GM21825 (cell line): ENCODE measurements around the gene DENND2A.
A peak's percentile ranks its signal among the peaks of the same experiment; 100 is the strongest.
"Not testable (repeated sequence)": the region's sequence is repeated elsewhere in the genome, so short reads cannot be mapped to it uniquely, and the experiment has no call there.

Experiments
- ATAC-seq: cut with Tn5 transposase; IDR thresholded peaks from one replicate; pipeline ENCODE4 v1.9.1; 2021; ENCODE audit warnings: mild to moderate bottlenecking, moderate library complexity; ENCODE audit not compliant: unreplicated experiment

The DENND2A gene

GRCh38 chr7:140646931-140647647 is 6.5 kb upstream of the DENND2A start:
- ATAC-seq, result peak; percentile 76

- ATAC-seq, result no peak
Measured at GRCh38 chr7:140645166-140645900, 4.7 kb upstream of the DENND2A start.

GRCh38 chr7:140644761-140645160 is 4.1 kb upstream of the DENND2A start:
- not testable (repeated sequence) for ATAC-seq

GRCh38 chr7:140643416-140643815 is 2.8 kb upstream of the DENND2A start:
- no peak for ATAC-seq

- ATAC-seq, result no peak
Measured at GRCh38 chr7:140641524-140642195, 1.0 kb upstream of the DENND2A start.

- no peak for ATAC-seq
Measured at GRCh38 chr7:140640060-140640637, 464 bp downstream of the DENND2A start.

GRCh38 chr7:140639366-140640053 is 1.1 kb downstream of the DENND2A start:
- ATAC-seq, result no peak

GRCh38 chr7:140638173-140638791 is 2.3 kb downstream of the DENND2A start:
- ATAC-seq, result no peak

GRCh38 chr7:140637400-140637799 is 3.2 kb downstream of the DENND2A start:
- ATAC-seq, result no peak

GRCh38 chr7:140635816-140636215 is 4.8 kb downstream of the DENND2A start:
- ATAC-seq, result no peak

GRCh38 chr7:140635345-140635744 is 5.3 kb downstream of the DENND2A start:
- no peak for ATAC-seq

- ATAC-seq, result no peak
Measured at GRCh38 chr7:140631602-140632001, 9.0 kb downstream of the DENND2A start.

- ATAC-seq, result no peak
Measured at GRCh38 chr7:140631021-140631420, 9.6 kb downstream of the DENND2A start.

GRCh38 chr7:140625908-140626868 is 14.4 kb downstream of the DENND2A start:
- no peak for ATAC-seq

GRCh38 chr7:140625192-140625558 is 15.4 kb downstream of the DENND2A start:
- not testable (repeated sequence) for ATAC-seq

- ATAC-seq, result no peak
Measured at GRCh38 chr7:140624392-140625191, 16.0 kb downstream of the DENND2A start.

- no peak for ATAC-seq
Measured at GRCh38 chr7:140623980-140624379, 16.6 kb downstream of the DENND2A start.

GRCh38 chr7:140621401-140622021 is 19.1 kb downstream of the DENND2A start:
- ATAC-seq, result no peak
